SK-N-SH (cell line): ENCODE measurements around the gene SERPINB12. TPM values are rescaled to one million over a fixed set of nuclear protein-coding genes. Genes with fewer than 3 reads are reported as not detected.
A peak's percentile ranks its signal among the peaks of the same experiment; 100 is the strongest.

Experiments used
- CTCF ChIA-PET: fragments of 300-600, 350-600 bp; formaldehyde crosslinking; extraction: SDS; loops from one replicate; lab custom pipeline; 2021; lab: Yijun Ruan, JAX
- POLR2A ChIA-PET: fragments of 350-600 bp; sonication (Branson Sonifier 250); formaldehyde crosslinking; extraction: SDS; loops from one replicate; lab custom pipeline; 2020; ENCODE audit warnings: antibody characterized with exemption, inconsistent platforms; lab: Yijun Ruan, JAX
- DNase-seq: peaks from one replicate; pipeline ENCODE4 v3.0.0; 2012
- H2AFZ ChIP-seq: fragments of 200-600 bp; sonication (generic); 2 replicates; pipeline ENCODE4 v1.8.1; 2016; ENCODE audit warnings: antibody characterized with exemption, mild to moderate bottlenecking, low read depth
- H3F3A ChIP-seq: fragments of 200-600 bp; sonication (generic); replicated peaks from 2 replicates; pipeline ENCODE3; 2016; ENCODE audit warnings: antibody characterized with exemption, mild to moderate bottlenecking; ENCODE audit not compliant: insufficient read depth
- H3K27ac ChIP-seq, 2 experiments: fragments of 200-500 bp in 1 of 2; fragments of 200-600 bp in 1 of 2; sonication (Bioruptor generic) in 1 of 2; sonication (generic), shearing (Covaris generic) in 1 of 2; 2 replicates each; pipeline versions ENCODE4 v1.5.1 to v1.6.1; 2014 to 2016; ENCODE audit warnings: low read depth in 2 of 2, inconsistent platforms in 1 of 2, low read length in 1 of 2, mild to moderate bottlenecking in 1 of 2, mixed read lengths in 1 of 2
- H3K27me3 ChIP-seq: fragments of 200-600 bp; sonication (generic), shearing (Covaris generic); 2 replicates; pipeline ENCODE4 v1.6.1; 2016; ENCODE audit warnings: mixed run types; ENCODE audit not compliant: insufficient read depth
- H3K36me3 ChIP-seq, 2 experiments: fragments of 200-500 bp in 1 of 2; fragments of 200-600 bp in 1 of 2; sonication (Bioruptor generic) in 1 of 2; sonication (generic) in 1 of 2; replicated peaks in 1 of 2; 2 replicates each; pipeline versions ENCODE3 to v1.5.1; 2014 to 2016; ENCODE audit warnings: low read length in 1 of 2, mild to moderate bottlenecking in 1 of 2; ENCODE audit not compliant: insufficient read depth in 2 of 2, control insufficient read depth in 1 of 2
- H3K4me1 ChIP-seq, 2 experiments: fragments of 200-500 bp in 1 of 2; fragments of 200-600 bp in 1 of 2; sonication (Bioruptor generic) in 1 of 2; sonication (generic), shearing (Covaris generic) in 1 of 2; 2 replicates each; pipeline versions ENCODE4 v1.5.1 to v1.6.1; 2014 to 2016; ENCODE audit warnings: low read depth in 1 of 2, low read length in 1 of 2, mixed run types in 1 of 2; ENCODE audit not compliant: insufficient read depth in 2 of 2, control insufficient read depth in 1 of 2
- H3K4me2 ChIP-seq: fragments of 200-600 bp; sonication (generic), shearing (Covaris generic); 2 replicates; pipeline ENCODE4 v1.6.1; 2017; ENCODE audit warnings: mixed run types
- H3K4me3 ChIP-seq, 2 experiments: fragments of 200-500 bp in 1 of 2; fragments of 200-600 bp in 1 of 2; sonication (Bioruptor generic) in 1 of 2; sonication (generic), shearing (Covaris generic) in 1 of 2; 2 replicates each; pipeline versions ENCODE4 v1.5.1 to v1.8.1; 2014 to 2016; ENCODE audit warnings: low read depth in 2 of 2, inconsistent platforms in 1 of 2, low read length in 1 of 2, mild to moderate bottlenecking in 1 of 2, mixed read lengths in 1 of 2, moderate library complexity in 1 of 2
- H3K79me2 ChIP-seq: fragments of 200-600 bp; sonication (generic); 2 replicates; pipeline ENCODE4 v1.8.1; 2017; ENCODE audit warnings: mild to moderate bottlenecking; ENCODE audit not compliant: insufficient read depth
- H3K9ac ChIP-seq: fragments of 200-600 bp; sonication (generic); 2 replicates; pipeline ENCODE4 v1.6.1; 2017; ENCODE audit warnings: mixed run types
- H3K9me2 ChIP-seq: fragments of 200-600 bp; sonication (generic); 2 replicates; pipeline ENCODE4 v1.6.1; 2017; ENCODE audit warnings: mixed run types
- H3K9me3 ChIP-seq: fragments of 200-600 bp; sonication (generic); 2 replicates; pipeline ENCODE4 v1.6.1; 2017; ENCODE audit warnings: mixed run types, mild to moderate bottlenecking, moderate library complexity
- H4K20me1 ChIP-seq: fragments of 200-600 bp; sonication (generic); 2 replicates; pipeline ENCODE4 v1.6.1; 2017; ENCODE audit warnings: mild to moderate bottlenecking, mixed run types; ENCODE audit not compliant: insufficient read depth
- ELF1 ChIP-seq: IDR thresholded peaks from 2 replicates; pipeline ENCODE4 v1.4.0; 2012
- EP300 ChIP-seq, 2 experiments: IDR thresholded peaks; 2 replicates each; pipeline versions ENCODE4 v1.4.0 to v1.6.1; 2012; ENCODE audit warnings: borderline replicate concordance in 1 of 2, low read depth in 1 of 2, low read length in 1 of 2
- EZH2phosphoT487 ChIP-seq: fragments of 200-600 bp; sonication (generic); IDR thresholded peaks from 2 replicates; pipeline ENCODE4 v1.6.1; 2017; ENCODE audit warnings: low read depth, mixed run types, mild to moderate bottlenecking, antibody characterized with exemption, moderate library complexity, borderline replicate concordance
- FOSL2 ChIP-seq: IDR thresholded peaks from 2 replicates; pipeline ENCODE4 v1.4.0; 2012; ENCODE audit warnings: low read depth, mild to moderate bottlenecking, moderate library complexity, borderline replicate concordance
- FOXJ3 ChIP-seq: sonication (generic); formaldehyde crosslinking; IDR thresholded peaks from 2 replicates; pipeline ENCODE4 v1.5.1; 2020; ENCODE audit warnings: mild to moderate bottlenecking, missing genetic modification reagents
- FOXM1 ChIP-seq: IDR thresholded peaks from 2 replicates; pipeline ENCODE4 v1.4.0; 2012; ENCODE audit warnings: low read depth, mild to moderate bottlenecking
- GABPA ChIP-seq: IDR thresholded peaks from 2 replicates; pipeline ENCODE4 v1.4.0; 2012; ENCODE audit warnings: low read depth, mild to moderate bottlenecking
- GATA2 ChIP-seq: sonication (generic); formaldehyde crosslinking; IDR thresholded peaks from 2 replicates; pipeline ENCODE4 v1.5.0; 2020; ENCODE audit warnings: mild to moderate bottlenecking, missing genetic modification reagents
- MAX ChIP-seq: IDR thresholded peaks from 2 replicates; pipeline ENCODE4 v1.4.0; 2012; ENCODE audit warnings: low read depth
- MEF2A ChIP-seq: IDR thresholded peaks from 2 replicates; pipeline ENCODE4 v1.4.0; 2012; ENCODE audit warnings: low read depth, borderline replicate concordance
- NFIC ChIP-seq: IDR thresholded peaks from 2 replicates; pipeline ENCODE4 v1.4.0; 2012; ENCODE audit warnings: borderline replicate concordance
- NRF1 ChIP-seq: IDR thresholded peaks from 2 replicates; pipeline ENCODE4 v1.6.1; 2012; ENCODE audit warnings: low read depth, mild to moderate bottlenecking, low read length
- RCOR1 ChIP-seq: fragments of 150-350 bp; IDR thresholded peaks from 2 replicates; pipeline ENCODE4 v1.6.1; 2017; ENCODE audit warnings: antibody characterized with exemption, low read length
- RXRA ChIP-seq: IDR thresholded peaks from 2 replicates; pipeline ENCODE4 v1.4.0; 2012; ENCODE audit warnings: low read depth, mild to moderate bottlenecking, borderline replicate concordance
- SIN3A ChIP-seq: IDR thresholded peaks from 2 replicates; pipeline ENCODE4 v1.6.1; 2012; ENCODE audit warnings: low read depth, mild to moderate bottlenecking, low read length, moderate library complexity, borderline replicate concordance
- SMC3 ChIP-seq: IDR thresholded peaks from 2 replicates; pipeline ENCODE4 v1.6.1; 2012; ENCODE audit warnings: low read depth, low read length, improper control_type of control experiment
- TCF12 ChIP-seq: IDR thresholded peaks from 2 replicates; pipeline ENCODE4 v1.4.0; 2012
- TEAD4 ChIP-seq: IDR thresholded peaks from 2 replicates; pipeline ENCODE4 v1.4.0; 2012; ENCODE audit warnings: mild to moderate bottlenecking, borderline replicate concordance; ENCODE audit not compliant: insufficient read depth
- WGBS: methylation state at CpG from one replicate; pipeline ENCODE4 v1.1.6; 2017; ENCODE audit warnings: low lambda C conversion rate; 5-methylcytosine and 5-hydroxymethylcytosine counted together
- polyA plus RNA-seq, 3 experiments: library from polyadenylated mRNA; depleted of rRNA; stranded (reverse); fragments of >200 nt; gene quantifications; 2 replicates each; pipeline ENCODE4 v1.2.3, GENCODE V29; 2012
- TF ChIP-seq, protein P1 (sequence below): fragments of 200-600 bp; sonication (generic); IDR thresholded peaks from 2 replicates; pipeline ENCODE4 v1.6.1; 2017; ENCODE audit warnings: antibody characterized with exemption, mild to moderate bottlenecking, moderate library complexity
- TF ChIP-seq, protein P2 (sequence below): fragments of 150-350 bp; IDR thresholded peaks from 2 replicates; pipeline ENCODE4 v1.6.1; 2017; ENCODE audit warnings: antibody characterized with exemption, low read length, low read depth, borderline replicate concordance

SERPINB12 gene
- polyA plus RNA-seq, 1 of the 3 experiments (the other 2 are of a cell fraction) = not detected

DNA sequence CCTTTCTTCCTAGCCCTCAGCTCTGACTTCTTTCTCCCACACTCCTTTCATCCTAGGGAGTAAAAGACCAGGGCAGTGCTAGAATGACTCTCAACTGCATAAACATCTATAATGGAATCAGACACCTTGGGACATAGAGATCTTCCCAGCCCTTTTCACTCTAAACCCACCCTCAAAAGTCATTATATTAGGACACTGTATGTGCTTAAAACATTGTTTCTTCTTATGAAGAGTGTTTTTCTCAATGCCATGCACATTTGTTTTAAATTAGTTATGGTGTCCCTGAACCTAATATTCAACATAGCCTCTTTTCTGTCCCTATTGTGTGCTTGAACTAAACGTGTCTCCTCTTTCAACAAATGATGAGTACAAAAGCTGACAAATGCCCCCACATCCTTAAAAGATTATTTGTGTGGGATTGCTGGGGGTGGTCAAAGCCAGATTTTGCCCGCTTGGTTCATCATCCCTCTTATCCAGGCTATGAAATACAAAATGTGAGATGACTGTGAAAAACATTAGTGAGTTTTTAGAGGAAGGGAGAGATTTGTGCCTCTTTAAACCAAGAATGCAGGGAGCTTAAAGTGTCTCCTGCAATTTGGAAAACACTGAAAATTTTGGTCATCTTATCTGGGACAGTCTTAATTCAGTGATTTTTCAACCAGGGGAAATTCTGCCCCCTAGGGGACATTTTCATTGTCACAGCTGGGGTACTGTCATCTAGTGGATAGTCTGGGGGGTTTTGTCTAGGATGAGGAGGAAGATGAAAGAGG, 36.4 kb upstream of the SERPINB12 start:
- Histone ChIP-seq H3K9me2 (no peaks in the 10 kb centered on the region), H3K27ac (no peak overlapping the region), H3K4me2 (no peak overlapping the region), H4K20me1 (no peaks in the 10 kb centered on the region), H2AFZ (no peak overlapping the region), H3K9me3 (no peaks in the 10 kb centered on the region), H3K79me2 (no peaks in the 10 kb centered on the region), H3K36me3 (no peaks in the 10 kb centered on the region), H3K27me3 (peaks cover 20% of the 10 kb centered on the region; the same call in 1 of the 2 replicates), H3K4me3 (no peak overlapping the region), H3K9ac (no peak overlapping the region), H3F3A (no peaks in the 10 kb centered on the region), H3K4me1 (peaks cover 0 to 3% of the 10 kb centered on the region in 2 experiments; a peak in 1 of 4 replicates)
- peak; percentile 16 for DNase-seq
- CTCF ChIA-PET = interaction anchor here (1.4 to 4.8 kb wide), 2 partner anchors 12 to 322 kb away, joined by 3 to 41 read pairs; no protein-coding TSS in a partner anchor
- TF ChIP-seq EZH2phosphoT487 = no peak
- TF ChIP-seq, protein P1, sequence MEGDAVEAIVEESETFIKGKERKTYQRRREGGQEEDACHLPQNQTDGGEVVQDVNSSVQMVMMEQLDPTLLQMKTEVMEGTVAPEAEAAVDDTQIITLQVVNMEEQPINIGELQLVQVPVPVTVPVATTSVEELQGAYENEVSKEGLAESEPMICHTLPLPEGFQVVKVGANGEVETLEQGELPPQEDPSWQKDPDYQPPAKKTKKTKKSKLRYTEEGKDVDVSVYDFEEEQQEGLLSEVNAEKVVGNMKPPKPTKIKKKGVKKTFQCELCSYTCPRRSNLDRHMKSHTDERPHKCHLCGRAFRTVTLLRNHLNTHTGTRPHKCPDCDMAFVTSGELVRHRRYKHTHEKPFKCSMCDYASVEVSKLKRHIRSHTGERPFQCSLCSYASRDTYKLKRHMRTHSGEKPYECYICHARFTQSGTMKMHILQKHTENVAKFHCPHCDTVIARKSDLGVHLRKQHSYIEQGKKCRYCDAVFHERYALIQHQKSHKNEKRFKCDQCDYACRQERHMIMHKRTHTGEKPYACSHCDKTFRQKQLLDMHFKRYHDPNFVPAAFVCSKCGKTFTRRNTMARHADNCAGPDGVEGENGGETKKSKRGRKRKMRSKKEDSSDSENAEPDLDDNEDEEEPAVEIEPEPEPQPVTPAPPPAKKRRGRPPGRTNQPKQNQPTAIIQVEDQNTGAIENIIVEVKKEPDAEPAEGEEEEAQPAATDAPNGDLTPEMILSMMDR = peak; percentile 59
- POLR2A ChIA-PET = no interaction called here
- 23% methylated on average over 2 of the region's 2 CpGs for WGBS

DNA sequence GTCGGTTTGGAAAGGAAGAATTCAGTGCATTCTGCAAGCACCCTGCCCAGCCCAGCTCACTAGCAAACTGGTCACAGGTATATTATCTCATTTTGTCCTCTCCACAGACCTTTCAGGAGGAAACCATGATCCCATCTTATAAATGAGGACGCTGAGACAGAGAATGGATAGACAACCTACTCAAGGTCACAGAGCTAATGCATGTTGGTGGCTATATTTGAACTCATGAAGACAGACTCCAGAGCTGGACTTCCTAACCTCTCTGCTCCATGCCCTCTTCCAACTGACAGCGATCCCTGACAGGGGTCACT, 35.9 kb upstream of the SERPINB12 start:
- DNase-seq = no peak
- Histone ChIP-seq H4K20me1 (no peaks in the 10 kb centered on the region), H3K27ac (no peak overlapping the region), H2AFZ (no peak overlapping the region), H3K9ac (no peak overlapping the region), H3K4me2 (no peak overlapping the region), H3K4me1 (peaks cover 3% of the 10 kb centered on the region in 2 experiments; a peak in 2 of 4 replicates), H3F3A (no peaks in the 10 kb centered on the region), H3K79me2 (no peaks in the 10 kb centered on the region), H3K9me3 (no peaks in the 10 kb centered on the region), H3K4me3 (no peak overlapping the region), H3K9me2 (no peaks in the 10 kb centered on the region), H3K36me3 (no peaks in the 10 kb centered on the region), H3K27me3 (peaks cover 25% of the 10 kb centered on the region; the same call in 1 of the 2 replicates)
- CTCF ChIA-PET = interaction anchor here (1.1 to 4.8 kb wide), 3 partner anchors 11 to 321 kb away, joined by 3 to 41 read pairs (median 5); no protein-coding TSS in a partner anchor
- WGBS = 33% methylated on average over 3 of the region's 3 CpGs
- POLR2A ChIA-PET = no interaction called here
- no peak for TF ChIP-seq TEAD4
- no peak for TF ChIP-seq NFIC
- TF ChIP-seq RXRA = no peak
- no peak for TF ChIP-seq ELF1
- no peak for TF ChIP-seq EP300 (IDR thresholded peaks at IDR 0.05; ENCODE audit: borderline replicate concordance in 1 of 2, low read depth in 1 of 2, low read length in 1 of 2)
- TF ChIP-seq FOSL2 = no peak
- TF ChIP-seq, protein P1 = no peak
- no peak for TF ChIP-seq EZH2phosphoT487
- TF ChIP-seq MAX = no peak
- no peak for TF ChIP-seq MEF2A
- TF ChIP-seq SIN3A = no peak
- TF ChIP-seq TCF12 = no peak
- no peak for TF ChIP-seq FOXM1
- TF ChIP-seq FOXJ3 (CRISPR knock-in tag) = no peak
- TF ChIP-seq, protein P2, sequence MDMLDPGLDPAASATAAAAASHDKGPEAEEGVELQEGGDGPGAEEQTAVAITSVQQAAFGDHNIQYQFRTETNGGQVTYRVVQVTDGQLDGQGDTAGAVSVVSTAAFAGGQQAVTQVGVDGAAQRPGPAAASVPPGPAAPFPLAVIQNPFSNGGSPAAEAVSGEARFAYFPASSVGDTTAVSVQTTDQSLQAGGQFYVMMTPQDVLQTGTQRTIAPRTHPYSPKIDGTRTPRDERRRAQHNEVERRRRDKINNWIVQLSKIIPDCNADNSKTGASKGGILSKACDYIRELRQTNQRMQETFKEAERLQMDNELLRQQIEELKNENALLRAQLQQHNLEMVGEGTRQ = no peak
- no peak for TF ChIP-seq GATA2
- no peak for TF ChIP-seq NRF1
- no peak for TF ChIP-seq SMC3
- TF ChIP-seq GABPA = no peak
- no peak for TF ChIP-seq RCOR1
